Mammary epithelial cell (primary cell): ENCODE results near the gene BORCS8.

Experiments
- EZH2 ChIP-seq: IDR thresholded peaks from 2 replicates; pipeline ENCODE4 v1.6.1; 2012; ENCODE audit warnings: low read length, inconsistent platforms, borderline replicate concordance
- TF ChIP-seq, protein P1 (sequence below), 2 donors: IDR thresholded peaks in 1 of 2; conservative IDR thresholded peaks in 1 of 2; 2 replicates each; pipeline ENCODE4 v1.5.1; 2011 to 2012; ENCODE audit warnings: inconsistent platforms in 2 of 2, low read length in 2 of 2, mild to moderate bottlenecking in 2 of 2, control low read depth in 1 of 2, low read depth in 1 of 2; ENCODE audit not compliant: insufficient read depth in 1 of 2; ENCODE audit errors: extremely low read depth in 1 of 2

DNA sequence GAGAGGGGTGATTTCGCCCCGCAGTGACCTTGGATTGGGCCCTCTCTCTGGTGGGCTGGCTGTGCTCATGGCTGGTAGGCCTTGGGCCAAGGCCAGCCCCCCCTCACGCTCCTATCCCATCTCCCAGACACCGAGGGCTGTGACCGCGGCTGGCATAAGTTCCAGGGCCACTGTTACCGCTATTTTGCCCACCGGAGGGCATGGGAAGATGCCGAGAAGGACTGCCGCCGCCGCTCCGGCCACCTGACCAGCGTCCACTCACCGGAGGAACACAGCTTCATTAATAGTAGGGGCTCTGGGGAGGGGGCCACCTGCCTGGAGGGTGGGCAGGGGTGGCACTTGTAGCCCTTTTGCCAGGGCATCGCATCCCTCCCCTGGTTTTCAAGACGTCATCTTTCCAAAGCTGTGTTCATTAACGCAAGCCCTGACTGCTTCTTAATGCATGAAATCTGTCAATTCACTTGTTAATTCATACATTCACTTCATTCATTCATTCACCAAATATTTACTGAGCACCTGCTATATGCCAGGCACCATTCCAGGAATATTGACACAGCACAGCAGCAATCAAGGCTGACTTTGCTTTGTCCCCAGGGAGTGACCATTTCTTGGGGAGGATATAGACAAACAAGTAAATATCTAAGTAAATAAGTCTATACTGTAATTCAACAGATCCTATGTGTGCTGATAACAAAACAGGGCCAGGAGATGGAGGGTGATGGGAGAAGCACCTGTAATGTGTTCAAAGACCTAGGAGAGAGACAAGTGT is 46.4 kb upstream of the BORCS8 start:
- TF ChIP-seq, protein P1, sequence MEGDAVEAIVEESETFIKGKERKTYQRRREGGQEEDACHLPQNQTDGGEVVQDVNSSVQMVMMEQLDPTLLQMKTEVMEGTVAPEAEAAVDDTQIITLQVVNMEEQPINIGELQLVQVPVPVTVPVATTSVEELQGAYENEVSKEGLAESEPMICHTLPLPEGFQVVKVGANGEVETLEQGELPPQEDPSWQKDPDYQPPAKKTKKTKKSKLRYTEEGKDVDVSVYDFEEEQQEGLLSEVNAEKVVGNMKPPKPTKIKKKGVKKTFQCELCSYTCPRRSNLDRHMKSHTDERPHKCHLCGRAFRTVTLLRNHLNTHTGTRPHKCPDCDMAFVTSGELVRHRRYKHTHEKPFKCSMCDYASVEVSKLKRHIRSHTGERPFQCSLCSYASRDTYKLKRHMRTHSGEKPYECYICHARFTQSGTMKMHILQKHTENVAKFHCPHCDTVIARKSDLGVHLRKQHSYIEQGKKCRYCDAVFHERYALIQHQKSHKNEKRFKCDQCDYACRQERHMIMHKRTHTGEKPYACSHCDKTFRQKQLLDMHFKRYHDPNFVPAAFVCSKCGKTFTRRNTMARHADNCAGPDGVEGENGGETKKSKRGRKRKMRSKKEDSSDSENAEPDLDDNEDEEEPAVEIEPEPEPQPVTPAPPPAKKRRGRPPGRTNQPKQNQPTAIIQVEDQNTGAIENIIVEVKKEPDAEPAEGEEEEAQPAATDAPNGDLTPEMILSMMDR (conservative IDR thresholded peaks at IDR 0.05 in 1 of 2, IDR thresholded peaks at IDR 0.05 in 1 of 2; ENCODE audit: extremely low read depth in 1 of 2, insufficient read depth in 1 of 2, low read depth in 1 of 2, low read length in 2 of 2) = no peak
- no peak for TF ChIP-seq EZH2
